Mucosa of descending colon (tissue), 3 donors: Measurements from ENCODE around the gene BLM. TPM values are rescaled to one million over a fixed set of nuclear protein-coding genes. Genes with fewer than 3 reads are reported as not detected.

Experiments used
- ATAC-seq: fragments of 200-7000 bp; cut with Tn5 transposase; one replicate; pipeline ENCODE4 v1.9.1; 2020; ENCODE audit warnings: mild to moderate bottlenecking, moderate library complexity
- DNase-seq, 3 donors: peaks; one replicate each; pipeline ENCODE4 v3.0.0-alpha.2; 2020
- H3K36me3 ChIP-seq: fragments of 200-600 bp; one replicate; pipeline ENCODE4 v1.8.0; 2021; ENCODE audit warnings: low read depth, mild to moderate bottlenecking
- H3K4me1 ChIP-seq: fragments of 200-600 bp; one replicate; pipeline ENCODE4 v1.8.0; 2021; ENCODE audit warnings: low read depth, mild to moderate bottlenecking
- H3K4me3 ChIP-seq: fragments of 200-600 bp; one replicate; pipeline ENCODE4 v1.8.0; 2021; ENCODE audit warnings: mild to moderate bottlenecking
- H3K9me3 ChIP-seq: fragments of 200-600 bp; one replicate; pipeline ENCODE4 v1.8.0; 2021; ENCODE audit warnings: mild to moderate bottlenecking
- intact Hi-C, 2 donors: fragments of 100-400 bp; cut with DNase I in 1 of 2; cut with micrococcal nuclease in 1 of 2; formaldehyde crosslinking; loops; one replicate each; pipeline versions ENCODE4 v1.11.0 to v1.11.1; 2022; cut with DNase I, micrococcal nuclease
- total RNA-seq, 3 donors: library from RNA; stranded (reverse); fragmentation: NEBNext Ultra II Directional in 2 of 3; extraction: Animal tissue kit (Norgen Biotek cat#: 25700) in 2 of 3; gene quantifications; one replicate each; pipeline versions ENCODE4 v1.2.1 to v1.2.4, GENCODE V29; 2021 to 2023
- TF ChIP-seq, protein P1 (sequence below): fragments of 200-600 bp; IDR thresholded peaks from one replicate; pipeline ENCODE4 v1.8.0; 2022; ENCODE audit warnings: antibody characterized with exemption, mild to moderate bottlenecking
- donor health status: DM: no; HTN: no; CAD: no; lungs with moderate emphysema.
- donor health status: DM: no; HTN: no; CAD: no.
- donor health status: DM: no; HTN: yes; CAD: no.

The BLM gene
- total RNA-seq, 3 donors from 2014 or later: 2.9 to 7.2 (median 4.1) TPM

DNA sequence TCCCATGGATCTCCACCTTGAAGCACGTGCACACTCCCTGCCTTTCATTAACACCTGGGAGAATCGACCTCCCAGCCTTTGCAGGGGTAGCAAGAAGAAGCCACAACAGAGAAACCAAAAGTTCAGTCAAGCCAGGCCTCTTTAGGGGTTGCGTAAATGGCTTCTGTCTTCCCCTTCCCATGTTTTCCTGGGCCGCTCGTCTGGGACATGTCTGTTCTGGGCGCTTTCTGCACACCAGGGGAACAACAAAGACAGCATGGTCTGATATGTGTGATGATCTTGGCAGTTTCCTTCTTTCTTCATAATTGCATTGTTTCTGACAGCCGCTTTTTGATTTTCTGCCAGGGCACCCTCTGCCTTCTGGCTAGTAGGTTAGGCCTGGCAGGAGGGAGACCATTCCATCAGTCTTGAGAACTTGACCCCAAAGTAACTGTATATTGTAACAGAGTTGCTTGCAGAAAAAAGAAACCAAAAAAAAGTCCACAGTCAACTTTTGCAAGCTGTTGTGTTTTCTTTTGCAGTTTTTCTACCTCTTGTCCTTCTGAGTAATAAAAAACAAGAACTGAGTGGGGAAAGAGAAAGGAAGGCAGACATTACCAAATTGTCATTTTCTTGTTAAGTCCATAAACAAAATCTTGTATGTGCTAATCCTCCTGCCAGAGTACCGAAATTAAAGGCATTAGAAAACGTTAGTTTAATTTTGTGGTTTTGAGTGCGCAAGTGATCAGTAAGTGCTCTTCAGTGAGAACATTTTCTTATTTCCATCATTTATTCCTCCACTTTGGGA is 95.2 kb downstream of the BLM start:
- no peak overlapping the region for H3K4me3 ChIP-seq
- no peaks in the 10 kb centered on the region for H3K36me3 ChIP-seq
- no peak for ATAC-seq
- no peak for DNase-seq
- intact Hi-C loops: no loop called here
- H3K9me3 ChIP-seq: no peaks in the 10 kb centered on the region
- TF ChIP-seq, protein P1, sequence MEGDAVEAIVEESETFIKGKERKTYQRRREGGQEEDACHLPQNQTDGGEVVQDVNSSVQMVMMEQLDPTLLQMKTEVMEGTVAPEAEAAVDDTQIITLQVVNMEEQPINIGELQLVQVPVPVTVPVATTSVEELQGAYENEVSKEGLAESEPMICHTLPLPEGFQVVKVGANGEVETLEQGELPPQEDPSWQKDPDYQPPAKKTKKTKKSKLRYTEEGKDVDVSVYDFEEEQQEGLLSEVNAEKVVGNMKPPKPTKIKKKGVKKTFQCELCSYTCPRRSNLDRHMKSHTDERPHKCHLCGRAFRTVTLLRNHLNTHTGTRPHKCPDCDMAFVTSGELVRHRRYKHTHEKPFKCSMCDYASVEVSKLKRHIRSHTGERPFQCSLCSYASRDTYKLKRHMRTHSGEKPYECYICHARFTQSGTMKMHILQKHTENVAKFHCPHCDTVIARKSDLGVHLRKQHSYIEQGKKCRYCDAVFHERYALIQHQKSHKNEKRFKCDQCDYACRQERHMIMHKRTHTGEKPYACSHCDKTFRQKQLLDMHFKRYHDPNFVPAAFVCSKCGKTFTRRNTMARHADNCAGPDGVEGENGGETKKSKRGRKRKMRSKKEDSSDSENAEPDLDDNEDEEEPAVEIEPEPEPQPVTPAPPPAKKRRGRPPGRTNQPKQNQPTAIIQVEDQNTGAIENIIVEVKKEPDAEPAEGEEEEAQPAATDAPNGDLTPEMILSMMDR: no peak
- no peaks in the 10 kb centered on the region for H3K4me1 ChIP-seq

DNA sequence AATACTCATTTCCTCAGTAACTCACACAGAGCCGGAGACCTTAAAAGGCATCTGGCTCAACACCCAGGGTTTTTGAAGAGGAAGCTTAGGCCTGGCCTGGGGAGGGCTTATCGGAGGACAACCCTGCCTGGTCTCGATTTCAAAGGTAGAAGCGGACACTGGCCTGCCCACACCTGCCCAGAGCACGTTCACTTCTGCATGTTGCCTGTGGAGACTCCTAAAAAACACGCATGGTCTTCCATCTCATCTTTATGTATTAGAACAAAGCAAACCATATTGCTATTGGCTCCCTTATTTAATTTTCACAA is 95.8 kb downstream of the BLM start:
- no peaks in the 10 kb centered on the region for H3K4me1 ChIP-seq
- no peak for DNase-seq
- H3K9me3 ChIP-seq: no peaks in the 10 kb centered on the region
- no peak for ATAC-seq
- no peak overlapping the region for H3K4me3 ChIP-seq
- TF ChIP-seq, protein P1: no peak
- no peaks in the 10 kb centered on the region for H3K36me3 ChIP-seq
- intact Hi-C loops: no loop called here

DNA sequence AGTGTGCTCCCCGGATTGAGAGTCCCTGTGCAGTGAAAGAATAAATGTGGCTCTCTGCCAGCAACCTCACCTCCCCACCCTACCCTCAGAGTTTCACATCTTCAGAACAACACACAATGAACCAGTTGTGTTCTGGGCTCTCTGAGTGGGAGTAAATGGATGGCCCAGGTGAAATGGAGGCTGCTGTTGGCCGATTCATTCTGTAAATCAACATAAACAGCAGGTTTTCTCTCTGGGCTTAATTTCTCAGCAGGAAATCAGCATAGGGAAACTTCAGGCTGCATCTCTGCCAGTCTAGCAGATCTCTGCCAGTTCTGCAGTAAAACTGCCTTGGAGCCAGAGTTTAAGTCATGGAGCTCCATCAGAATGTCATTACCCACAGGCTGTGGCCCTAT is 96.6 kb downstream of the BLM start:
- H3K4me1 ChIP-seq: no peaks in the 10 kb centered on the region
- ATAC-seq (peak; percentile 28), DNase-seq (no peak)
- intact Hi-C loops: no loop called here
- TF ChIP-seq, protein P1: no peak
- H3K9me3 ChIP-seq: no peaks in the 10 kb centered on the region
- no peaks in the 10 kb centered on the region for H3K36me3 ChIP-seq
- H3K4me3 ChIP-seq: no peak overlapping the region

DNA sequence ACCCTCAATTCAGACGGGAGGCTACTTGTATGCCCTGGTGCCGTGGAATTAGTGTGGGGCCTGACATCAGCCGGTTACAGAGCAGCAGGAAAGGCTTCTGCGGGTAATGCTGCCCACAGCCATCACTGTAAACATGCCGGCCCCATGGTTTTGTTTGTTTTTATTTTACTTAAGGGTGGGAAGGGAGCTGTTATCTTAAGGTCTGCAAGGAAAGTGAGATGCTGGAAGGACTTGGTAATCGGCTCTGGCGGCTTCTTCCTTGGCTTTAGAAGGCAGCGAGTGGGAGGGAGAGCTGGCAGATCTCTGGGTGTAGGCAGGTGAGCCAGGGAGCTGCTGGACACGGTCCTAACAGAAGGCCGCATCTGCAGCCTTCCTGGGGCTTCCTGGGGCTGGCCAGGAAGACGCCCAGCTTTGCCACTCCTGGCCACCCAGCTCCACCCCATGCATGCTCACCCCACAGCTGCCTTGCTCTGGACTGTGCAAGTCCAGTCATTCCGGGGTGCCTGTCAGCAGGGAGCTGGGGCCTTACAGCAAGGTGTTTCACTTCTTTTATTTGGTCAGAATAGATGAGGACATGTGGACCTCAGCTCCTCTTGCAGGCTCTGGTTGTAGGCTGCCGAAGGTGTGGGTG is 97.2 kb downstream of the BLM start:
- no peaks in the 10 kb centered on the region for H3K9me3 ChIP-seq
- peak; percentile 39 for ATAC-seq
- no peaks in the 10 kb centered on the region for H3K36me3 ChIP-seq
- TF ChIP-seq, protein P1: no peak
- no peak overlapping the region for H3K4me3 ChIP-seq
- no peaks in the 10 kb centered on the region for H3K4me1 ChIP-seq
- intact Hi-C loops: no loop called here
- no peak for DNase-seq

DNA sequence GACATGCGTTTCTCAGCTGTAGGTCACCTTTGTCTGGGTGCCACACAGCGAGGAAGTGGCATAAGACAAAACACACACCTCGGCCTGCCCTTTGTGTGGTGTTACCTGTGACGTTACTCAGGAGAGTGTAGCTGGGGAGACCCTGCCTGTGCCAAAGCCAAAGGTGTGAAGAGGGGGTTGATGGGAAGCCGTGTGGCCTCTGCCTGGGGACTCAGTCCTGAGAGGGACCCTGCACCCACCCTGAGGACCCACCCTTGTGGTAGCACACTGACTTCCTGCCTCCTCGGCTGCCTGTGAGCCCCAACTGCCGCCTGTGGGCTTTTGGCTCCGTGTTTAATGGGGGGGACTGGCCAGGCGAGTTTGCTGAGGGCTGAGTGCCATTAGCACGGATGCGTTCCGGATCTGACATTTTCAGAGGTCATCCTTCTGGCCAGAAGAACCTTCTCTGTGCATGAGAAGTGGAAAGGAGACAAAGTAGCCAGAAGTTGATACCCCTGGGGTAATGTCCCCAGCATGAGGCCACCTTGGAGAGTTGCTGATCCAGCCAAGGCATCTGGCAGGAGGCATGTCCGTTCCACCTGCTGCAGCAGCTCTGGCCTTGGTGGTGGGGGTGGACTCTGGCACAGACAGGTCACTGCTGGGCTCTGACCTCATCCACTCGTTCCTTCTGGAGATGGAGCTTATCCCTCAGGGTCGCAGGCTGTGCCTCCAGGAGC is 99.4 kb downstream of the BLM start:
- H3K4me1 ChIP-seq: no peaks in the 10 kb centered on the region
- intact Hi-C loops: no loop called here
- no peaks in the 10 kb centered on the region for H3K36me3 ChIP-seq
- no peak for DNase-seq
- H3K4me3 ChIP-seq: no peak overlapping the region
- ATAC-seq: no peak
- H3K9me3 ChIP-seq: no peaks in the 10 kb centered on the region
- TF ChIP-seq, protein P1: no peak
